Left renal pelvis (tissue), 4 donors: ENCODE results near the gene IKZF1. TPM values are rescaled to one million over a fixed set of nuclear protein-coding genes. Genes with fewer than 3 reads are reported as not detected.

ENCODE experiments used
- DNase-seq, 4 donors: peaks; one replicate each; pipeline ENCODE4 v3.0.0-alpha.2; 2013; ENCODE audit warnings: low read depth in 4 of 4, low spot score in 3 of 4
- polyA plus RNA-seq, 4 donors: library from polyadenylated mRNA; unstranded; fragments of 120-200 nt; gene quantifications; one replicate each; pipeline ENCODE4 v1.2.1, GENCODE V29; 2013; ENCODE audit not compliant: insufficient read length in 4 of 4

The IKZF1 gene
- polyA plus RNA-seq, 4 donors = 0.98 to 3.1 (median 2.1) TPM

DNA sequence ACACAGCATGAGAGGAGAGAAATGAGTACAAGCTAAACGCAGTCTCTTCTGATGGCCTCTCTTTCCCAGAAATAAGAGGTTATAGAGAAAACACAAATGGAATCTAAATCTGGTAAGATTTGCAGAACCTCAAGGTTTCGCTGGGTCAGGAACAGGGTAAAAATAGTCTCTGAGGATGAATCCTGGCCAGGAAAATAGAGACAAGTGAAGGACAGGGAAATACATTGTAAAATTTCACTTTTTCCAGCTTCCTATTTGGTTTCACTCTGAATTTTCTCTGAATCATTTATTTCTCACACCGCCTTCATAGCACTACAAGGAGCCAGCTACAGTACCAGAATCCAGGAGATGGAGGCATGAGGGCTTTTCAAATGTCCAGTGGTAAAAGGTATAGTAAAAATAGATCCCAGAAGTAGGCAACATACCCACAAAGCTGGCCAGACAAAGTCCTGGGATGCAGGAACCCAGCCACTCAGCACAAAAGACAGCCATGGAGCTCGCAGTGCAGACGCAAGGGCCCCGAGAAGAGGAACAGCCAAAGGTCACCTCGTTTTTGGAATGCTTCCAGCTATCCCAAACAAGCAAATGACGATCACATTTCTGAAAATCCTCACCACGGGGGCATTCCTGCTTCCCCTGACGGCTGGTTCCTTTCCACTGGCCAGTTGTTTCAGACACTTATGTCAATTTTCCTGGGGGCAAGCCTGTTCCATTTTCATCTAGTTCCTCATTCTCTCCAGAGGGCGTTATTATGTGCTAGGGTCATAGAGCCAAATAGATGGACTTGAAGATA is 21.5 kb upstream of the IKZF1 start:
- DNase-seq = no peak

GRCh38 chr7:50283731-50284130 is 20.8 kb upstream of the IKZF1 start:
- DNase-seq = no peak

- no peak for DNase-seq
Measured at GRCh38 chr7:50284296-50284695, 20.2 kb upstream of the IKZF1 start.

DNA sequence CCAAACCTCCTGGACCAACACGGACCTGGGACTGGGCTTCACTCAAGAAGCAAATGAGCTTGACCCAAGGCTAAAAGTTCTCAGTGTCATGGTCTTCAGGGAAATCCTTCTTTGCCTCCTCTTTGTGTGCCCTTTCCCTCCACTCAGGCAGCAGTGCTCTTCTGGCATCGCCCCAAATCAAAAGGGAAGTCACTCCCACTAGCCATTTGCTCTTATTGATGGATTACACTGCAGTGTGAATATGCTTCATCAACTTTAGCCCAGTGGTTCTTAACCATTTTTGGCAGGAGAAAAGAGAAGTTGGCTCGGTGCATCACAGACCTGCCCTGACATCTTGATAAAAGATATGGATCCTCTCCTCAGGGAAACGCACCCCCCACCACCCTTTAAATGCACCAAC is 19.2 kb upstream of the IKZF1 start:
- DNase-seq = no peak

DNA sequence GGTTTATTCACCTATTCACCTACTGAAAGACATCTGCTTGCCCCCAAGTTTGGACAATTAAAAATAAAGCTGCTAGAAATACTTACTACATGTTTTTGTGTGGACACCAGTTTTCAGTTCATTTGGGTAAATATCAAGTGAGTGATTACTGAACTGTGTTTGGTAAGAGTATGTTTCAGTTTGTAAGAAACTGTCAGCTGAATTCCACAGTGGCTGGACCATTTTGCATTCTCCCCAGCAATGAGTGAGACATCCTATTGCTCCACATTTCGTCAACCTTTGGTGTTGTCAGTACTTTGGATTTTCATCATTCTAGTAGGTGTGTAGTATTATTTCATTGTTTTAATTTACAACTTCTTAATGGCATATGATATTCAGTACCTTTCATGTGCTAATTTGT is 17.4 kb upstream of the IKZF1 start:
- no peak for DNase-seq

DNA sequence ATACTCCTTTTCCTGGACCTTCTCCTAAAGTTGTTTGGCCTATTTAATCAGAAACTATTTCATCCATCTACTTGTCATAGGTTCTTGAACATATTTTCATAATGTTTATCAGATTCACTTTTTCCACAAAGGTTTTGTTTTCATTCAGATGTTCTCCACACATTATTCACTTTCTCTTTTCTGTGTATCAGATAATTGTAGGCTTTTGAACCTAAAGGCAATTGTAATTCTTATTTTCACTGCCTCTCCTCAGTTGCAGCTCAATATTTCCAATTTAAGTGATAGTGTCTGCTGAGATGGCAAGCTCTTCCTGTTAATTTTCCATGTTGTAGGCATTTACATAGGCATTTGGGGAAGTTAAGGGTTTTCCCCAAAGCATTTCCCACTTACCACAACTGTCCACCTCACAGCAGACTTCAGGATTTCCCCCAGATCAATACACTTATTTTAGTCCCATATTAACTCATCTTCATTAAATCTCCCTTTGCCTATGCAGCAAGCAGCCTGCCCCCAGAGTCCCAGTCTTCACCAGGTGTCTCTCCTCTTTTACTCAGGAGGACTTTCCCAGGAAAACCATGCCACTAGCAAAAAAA is 12.3 kb upstream of the IKZF1 start:
- DNase-seq = no peak

GRCh38 chr7:50292763-50293162 is 11.8 kb upstream of the IKZF1 start:
- no peak for DNase-seq

GRCh38 chr7:50293509-50294179 is 10.9 kb upstream of the IKZF1 start:
- DNase-seq = no peak

DNA sequence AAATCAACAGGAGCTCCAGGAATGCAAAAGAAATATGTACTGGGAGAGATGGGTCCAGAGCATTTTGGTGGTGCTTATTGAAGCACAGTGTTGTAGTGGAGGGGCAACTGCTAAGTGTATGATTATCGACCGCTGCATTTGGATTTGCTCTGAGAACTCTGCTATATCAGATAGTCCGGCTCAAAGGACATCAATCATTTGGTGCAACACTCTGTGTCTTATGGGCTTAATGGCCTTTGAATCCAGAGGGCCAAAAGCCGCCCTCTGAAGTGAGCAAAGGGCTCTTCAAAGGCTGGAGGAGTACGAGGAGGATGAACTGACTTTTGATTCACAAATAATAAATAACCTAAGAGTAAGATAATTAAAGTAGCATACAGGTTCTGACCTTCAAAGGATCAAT is 9.4 kb upstream of the IKZF1 start:
- no peak for DNase-seq

DNA sequence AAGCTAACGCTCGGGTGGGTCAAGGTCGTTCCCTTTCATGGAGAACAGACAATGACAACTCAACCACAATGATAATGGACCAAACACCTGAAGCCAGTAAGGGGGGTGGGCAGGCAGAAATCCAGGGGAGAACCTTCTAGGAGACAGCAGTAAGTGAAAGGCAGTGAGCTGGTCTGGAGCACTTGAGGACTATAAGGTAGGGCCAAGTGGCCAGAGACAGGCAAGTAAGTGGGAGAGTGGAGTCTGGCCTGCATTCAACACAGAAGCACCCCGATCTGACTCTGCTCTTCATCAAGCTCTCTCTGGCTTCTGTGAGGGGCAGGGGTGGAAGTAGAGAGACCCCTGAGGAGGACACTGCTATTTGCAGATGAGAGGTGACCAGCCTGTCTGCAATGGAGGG is 7.7 kb upstream of the IKZF1 start:
- no peak for DNase-seq

DNA sequence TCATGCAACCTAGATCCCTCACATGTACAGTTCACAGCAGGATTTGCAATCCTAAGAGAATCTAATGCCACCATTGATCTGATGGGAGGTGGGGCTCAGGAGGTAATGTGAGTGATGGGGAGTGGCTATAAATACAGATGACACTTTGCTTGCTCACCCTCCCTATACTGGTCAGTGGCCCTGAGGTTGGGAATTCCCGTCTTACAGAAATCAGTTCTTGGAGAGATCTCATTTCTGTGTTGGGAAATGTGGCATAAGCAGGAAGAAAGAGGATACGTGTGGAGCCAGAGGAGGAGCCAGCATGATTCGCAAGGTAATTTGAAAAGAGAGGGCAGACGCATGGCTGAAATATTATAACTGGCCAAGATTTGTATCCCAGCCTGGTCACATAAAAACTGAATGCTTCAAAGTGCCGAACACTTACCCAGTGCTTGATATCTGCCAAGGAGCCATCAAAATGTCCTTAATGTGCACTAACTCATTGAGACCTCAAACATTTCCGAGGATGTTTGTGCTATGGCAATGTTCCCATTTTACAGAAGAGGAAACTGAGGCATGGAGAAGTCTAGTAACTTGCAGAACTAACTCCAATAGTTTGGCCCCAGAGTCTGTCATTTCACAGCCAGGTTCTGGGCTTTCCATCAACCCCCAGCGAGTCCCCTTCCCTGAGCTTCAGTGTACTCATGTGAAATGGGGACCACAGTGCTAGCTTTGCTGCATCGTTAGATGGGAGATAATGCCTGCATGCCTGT is 5.5 kb upstream of the IKZF1 start:
- DNase-seq = no peak

- DNase-seq = no peak
Measured at GRCh38 chr7:50300336-50300735, 4.2 kb upstream of the IKZF1 start.

DNA sequence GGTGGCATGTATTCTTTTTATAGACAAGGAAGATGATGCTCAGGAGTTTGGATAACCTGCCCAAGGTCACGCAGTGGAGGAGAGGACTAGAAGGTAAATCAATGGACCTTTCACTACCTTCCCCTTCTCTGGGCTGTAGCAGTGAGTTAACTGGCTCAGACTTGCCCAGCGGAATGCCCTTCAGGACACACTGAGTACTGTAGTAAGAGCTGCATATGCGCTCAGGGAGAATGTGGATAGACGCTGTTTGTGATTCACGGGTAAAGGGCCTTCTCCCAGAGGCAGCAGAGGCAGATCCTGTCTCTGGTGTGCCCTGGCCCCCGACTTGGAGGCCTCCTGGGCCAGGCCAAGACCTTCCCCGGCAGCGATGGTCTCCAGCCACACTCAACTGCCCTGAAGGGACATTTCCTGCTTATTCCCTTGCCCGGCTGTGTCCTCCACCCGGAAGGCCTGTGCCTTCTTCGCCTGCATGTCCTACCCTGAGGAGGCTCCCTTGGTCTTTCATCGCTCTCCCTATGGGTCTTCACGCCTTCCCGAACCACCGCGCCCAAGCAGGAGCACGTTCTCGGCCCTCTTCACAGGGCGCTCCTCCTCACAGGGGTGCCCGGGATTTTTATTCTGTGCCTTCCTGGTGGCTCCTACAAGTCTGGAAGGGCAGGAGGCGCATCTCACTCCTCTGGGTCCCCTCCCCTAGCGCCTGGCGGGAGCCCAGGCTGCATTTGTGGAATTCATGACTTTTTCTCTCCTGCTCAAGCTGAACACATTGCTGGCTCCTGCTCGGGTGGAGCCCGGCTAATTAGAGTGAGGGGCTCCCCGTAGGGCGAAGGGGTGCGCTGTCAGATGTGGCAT is 1.8 kb upstream of the IKZF1 start:
- DNase-seq = no peak

GRCh38 chr7:50303335-50304128 is 984 bp upstream of the IKZF1 start:
- DNase-seq = no peak

DNA sequence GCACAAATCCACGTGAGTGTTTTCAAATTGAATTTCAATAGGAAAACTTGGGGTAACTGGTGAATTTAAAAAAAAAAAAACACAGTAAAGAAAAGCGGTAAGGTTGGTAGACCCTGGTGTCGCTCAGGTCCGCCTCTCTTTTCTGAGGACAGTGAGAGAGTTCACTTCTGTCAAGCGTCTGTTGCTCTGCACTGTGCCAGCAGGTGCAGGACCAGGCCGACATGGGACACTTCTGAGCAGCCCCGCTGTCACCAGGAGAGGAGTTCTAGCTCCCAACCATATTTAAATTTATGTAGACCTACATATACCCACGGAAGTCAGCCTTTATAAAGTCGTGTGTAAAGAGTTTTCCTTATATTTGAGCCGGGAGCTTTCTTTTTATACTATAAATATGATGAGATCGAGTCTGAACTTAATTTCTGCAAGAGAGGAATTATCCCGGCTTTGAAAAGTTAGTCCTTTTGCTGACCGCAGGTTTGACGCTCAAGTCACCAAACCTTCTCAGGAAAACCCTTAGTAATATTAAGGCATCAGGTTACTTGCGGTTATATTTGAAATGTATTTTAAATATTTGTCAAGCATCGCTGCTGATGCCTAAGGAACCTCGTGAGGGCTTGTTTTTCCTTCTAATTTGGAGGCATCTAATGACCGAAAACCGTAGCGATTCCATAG is 531 bp downstream of the IKZF1 start:
- no peak for DNase-seq

DNA sequence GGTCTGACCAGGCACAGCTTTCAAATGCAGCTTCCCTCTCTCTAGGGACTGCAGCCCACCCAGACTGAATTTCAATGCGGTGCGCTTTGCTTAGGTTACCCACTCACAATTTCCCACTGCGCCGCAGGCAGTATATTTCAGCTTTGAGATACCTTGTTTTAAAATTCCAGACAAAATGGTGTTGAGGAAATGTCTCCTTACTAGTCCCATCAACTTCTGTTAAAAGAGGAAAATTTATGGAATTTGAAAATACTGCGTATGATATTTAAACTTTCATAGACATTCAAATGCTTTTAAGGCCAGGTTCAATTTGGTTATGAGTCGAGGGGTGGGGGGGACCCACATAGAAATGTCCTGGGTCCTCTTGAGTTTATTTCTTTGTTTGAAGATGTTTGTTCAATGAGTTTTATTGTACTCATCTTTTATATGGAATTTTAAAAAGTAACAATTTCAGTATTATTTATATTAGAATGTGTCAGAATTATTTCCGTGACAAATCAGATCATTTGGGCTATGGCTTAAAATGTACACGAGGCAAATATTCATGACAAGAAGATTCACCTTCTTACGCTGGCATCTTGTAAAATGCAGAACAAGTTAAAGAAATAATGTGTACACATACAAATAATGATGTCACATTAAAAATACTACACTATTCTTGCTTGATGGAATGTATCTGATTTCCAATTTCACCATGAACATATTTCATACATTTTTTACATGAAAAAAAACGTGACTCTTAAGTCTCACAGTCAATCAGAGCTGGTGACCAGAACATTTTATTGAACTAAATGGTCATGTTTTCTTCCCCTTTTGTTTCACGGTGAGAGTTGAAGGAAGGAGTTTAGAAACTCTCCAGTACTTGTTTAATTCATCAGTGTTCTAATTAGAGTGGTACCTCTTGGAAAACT is 1.3 kb downstream of the IKZF1 start:
- no peak for DNase-seq

DNA sequence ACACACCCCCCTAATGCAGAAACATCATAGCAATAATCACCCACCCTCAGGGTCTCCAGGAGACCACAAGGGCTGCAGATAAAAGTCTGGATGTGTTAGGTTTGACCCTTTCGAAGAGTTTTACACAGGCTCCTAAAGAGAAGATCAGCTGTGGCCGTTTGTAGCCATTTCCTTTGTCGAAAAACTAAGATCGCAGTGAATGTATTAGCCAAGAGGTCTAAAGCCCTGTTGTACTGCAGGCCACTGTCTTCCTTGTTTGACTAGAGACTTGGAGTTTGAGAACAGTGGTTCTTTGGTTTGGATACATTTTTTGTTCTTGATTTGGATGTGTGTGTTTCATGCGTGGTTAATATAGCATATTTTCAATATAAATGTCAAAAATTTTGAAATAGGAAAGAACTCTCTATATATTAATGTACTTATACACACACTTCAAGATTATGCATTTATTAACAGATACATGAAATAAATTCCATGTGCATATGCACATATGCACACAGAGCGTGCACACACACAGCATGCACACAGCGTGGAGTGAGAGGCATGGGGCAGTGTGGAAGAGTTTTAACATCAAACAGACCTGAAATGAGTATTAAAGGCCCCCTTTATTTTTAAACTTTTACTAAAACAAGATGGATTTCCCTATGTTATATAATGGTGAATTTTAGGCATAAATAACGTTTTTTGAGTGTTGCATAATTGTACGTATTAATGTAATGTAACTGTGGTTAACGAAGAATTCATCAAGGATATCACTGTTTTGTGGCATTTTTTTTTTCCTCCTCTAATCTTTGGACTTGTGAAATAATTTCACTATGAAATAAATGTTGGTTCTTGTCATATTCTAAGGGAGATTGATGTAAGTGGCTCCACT is 2.2 kb downstream of the IKZF1 start:
- no peak for DNase-seq
